ENCODE results near the gene LRRC42.

Gene LRRC42

GRCh38 chr1:53942127-53942957 is 3.8 kb upstream of the LRRC42 start:
- DNase-seq: no peak

GRCh38 chr1:53943090-53943489 is 3.1 kb upstream of the LRRC42 start:
- DNase-seq: no peak

DNA sequence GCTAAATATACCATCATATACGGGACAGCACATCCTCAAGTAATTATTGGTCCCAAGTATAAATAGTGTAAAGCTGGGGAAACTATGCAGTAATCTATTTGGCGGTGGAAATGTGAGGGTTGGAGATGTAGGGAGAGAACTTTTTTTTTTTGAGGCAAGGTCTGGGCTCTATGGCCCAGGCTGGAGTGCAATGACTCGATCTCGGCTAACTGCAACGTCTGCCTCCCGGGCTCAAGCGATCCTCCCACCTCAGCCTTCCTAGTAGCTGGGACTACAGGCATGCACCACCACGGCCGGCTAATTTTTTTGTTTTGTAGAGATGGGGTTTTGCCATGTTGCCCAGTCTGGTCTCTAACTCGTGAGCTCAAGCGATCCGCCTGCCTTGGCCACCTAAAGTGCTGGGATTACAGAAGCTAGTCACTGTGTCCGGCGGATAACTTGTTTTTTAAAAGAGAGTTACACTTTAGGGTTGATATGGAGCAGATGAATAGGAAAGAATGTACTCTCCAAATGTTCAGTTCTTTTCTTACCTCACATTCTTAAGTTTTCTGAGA is 2.6 kb upstream of the LRRC42 start:
- no peak for DNase-seq

DNA sequence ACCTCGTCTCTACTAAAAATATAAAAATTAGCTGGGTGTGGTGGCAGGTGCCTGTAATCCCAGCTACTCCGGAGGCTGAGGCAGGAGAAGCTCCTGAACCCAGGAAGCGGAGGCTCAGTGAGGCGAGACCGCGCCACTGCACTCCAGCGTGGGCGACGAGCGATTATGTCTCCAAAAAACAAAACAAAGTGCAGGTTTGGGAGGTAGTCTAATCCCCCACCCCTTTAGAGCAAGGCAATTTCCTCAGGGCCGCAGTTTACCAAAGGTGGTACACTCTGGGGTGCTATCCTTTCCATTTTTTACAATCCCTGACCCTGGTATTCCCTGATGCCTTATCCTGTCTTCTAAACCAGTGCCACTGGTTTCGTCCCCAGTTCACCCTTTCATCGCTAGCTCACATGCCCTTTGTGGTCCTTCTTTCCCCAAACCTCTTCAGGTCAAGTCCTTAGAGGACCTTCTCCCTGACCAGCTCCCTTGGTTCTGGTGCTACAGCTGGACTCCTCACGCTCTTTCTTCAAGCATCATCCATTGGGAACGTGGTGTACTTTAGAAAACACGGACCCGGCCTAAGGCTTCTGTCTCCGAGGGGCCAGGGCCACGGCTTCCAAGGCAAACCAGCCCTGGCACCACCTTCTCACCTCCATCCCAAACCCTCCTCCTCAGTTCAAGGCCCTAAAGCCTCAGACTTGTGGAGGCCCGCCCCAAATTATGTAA is 1.5 kb upstream of the LRRC42 start:
- DNase-seq: no peak

GRCh38 chr1:53945183-53945432 is 1.0 kb upstream of the LRRC42 start:
- no peak for DNase-seq

DNA sequence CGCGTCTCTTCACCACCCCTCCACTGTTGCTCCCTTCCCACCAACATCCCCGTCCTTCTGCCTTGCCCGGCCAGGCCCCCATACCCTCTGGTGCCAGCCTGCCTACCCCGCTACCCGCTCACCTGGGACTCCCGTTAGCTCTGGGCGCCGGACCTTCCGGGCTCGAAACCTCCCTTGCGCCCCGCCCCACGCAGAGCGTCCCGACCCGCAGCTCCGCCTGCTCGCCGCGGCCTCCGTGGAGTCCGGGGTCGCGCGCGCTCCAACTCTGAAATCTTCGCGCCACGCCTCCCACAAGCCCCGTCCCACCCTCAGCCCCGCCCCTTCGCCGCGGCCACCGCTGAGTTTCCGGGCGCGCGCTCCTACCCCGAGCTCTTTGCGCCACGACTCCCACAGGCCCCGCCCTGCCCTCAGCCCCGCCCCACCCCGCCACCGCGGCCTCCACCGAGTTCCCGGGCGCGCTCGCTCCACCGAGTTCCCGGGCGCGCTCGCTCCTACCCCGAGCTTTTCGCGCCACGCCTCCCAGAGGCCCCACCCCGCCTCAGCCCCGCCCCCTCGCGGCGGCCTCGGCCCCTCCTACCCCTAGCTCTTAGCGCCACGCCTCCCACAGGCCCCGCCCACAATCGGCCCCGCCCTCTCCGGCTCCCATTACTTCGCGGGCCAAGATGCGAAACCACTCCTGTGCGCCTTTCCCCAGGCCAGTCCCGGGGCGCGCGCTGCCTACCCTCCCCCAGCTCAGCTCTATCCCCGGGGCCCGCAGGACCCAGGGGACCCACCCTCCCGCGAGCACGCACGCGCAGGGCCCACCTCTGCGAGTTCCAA is 508 bp upstream of the LRRC42 start, which contains the start of gene IFT25:
TSS of gene IFT25 (minus strand) at position 267 of the 819 bp plus-strand sequence. CDS start 5,617 bp downstream, outside the sequence.
- DNase-seq: peak; percentile 98

DNA sequence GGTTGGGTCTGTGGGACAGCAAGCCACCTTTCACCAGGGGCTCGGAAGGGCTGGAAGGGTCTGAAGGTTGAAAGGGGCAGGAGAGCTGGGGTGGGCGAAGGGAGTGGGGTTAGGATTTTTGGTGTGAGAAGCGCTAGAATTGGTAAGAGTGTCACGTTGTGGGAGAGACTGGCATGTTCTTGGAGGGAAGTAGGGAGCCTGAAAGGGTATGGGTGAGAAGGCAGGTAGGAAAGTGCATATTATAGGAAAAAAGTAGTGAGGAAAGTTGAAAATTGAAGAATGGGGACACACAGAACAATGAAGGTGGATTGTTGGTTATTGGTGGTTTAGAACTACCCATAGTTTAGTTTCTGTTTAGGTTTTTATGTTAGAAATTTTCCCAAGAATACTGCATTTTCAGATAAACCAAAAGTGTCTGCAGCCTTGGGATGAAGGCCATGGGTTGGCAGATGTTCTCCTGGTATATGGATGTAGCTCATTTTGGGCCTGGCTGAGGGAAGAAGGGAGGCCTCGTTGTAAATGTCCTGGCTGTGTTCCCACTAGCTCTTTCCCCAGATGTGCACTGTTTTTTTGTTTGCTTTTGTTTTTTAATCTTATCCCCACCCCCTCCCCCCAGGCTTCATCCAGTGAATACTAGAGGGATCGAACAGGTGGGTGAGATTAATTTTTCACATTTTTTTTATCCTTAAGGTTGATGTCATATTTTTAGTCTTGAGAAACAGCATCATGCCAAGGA is 1.2 kb downstream of the LRRC42 start:
- no peak for DNase-seq

DNA sequence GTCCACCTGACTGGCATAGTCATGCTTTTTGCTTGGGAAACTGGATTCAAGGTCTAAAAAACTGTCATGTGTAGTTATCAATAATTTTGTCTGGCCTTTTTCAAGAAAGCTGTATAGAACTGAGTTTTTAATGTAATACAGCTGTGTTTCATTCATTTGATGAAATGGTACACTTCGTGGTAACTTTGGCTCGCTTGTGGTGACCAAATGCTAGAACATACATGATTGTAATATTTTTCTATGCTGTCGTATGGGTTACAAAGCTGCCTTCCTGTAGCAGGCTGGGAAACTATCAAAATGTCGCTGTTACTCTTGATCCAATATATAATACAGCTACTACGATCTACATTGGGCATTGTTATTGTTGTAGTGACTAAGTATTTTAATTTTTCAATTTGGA is 2.1 kb downstream of the LRRC42 start:
- no peak for DNase-seq

DNA sequence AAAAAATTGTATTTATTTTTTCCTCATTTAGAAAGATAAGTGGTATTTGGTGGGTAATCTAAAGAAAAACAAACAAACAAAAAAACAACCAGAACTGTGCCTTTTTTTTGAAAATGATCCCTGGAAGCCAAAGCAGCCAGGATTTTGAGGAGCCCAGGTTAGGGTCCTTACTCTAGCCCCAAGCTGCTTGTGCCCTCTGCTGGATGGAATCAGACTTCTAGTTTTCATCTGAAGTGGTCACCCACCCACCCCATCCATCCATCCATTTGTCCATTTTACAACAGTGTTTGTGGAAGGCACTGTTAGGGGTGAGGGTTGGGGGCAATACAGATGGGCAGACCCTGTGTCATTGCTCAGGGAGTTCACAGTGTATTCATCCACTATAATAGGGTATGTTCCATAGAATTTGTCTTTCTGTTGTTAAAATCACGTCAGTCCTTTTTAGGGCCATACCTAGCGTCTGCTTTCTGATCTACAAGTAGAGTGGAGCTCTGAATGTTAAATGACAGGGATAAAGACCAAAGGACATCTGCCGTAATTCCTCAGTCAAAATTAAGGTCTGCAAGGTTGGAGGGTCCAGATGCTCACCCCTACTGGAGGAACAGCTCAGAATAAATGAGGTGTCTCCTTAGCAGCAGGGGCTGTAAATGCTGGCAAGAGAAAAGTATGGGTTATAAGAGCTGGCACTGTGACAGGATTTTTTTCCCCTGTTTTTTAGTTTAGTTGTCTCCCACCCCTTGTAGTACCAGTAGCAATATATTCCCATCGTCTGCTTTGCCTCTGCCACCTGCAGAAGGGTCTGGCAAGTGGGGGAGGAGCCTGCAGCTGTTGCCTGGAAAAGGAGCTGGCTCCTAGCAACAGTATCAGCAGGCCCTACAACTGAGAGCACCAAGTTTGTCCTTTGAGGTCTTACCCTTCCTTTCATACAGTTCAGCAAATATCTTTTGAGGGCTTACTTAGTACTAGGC is 3.2 kb downstream of the LRRC42 start:
- no peak for DNase-seq

DNA sequence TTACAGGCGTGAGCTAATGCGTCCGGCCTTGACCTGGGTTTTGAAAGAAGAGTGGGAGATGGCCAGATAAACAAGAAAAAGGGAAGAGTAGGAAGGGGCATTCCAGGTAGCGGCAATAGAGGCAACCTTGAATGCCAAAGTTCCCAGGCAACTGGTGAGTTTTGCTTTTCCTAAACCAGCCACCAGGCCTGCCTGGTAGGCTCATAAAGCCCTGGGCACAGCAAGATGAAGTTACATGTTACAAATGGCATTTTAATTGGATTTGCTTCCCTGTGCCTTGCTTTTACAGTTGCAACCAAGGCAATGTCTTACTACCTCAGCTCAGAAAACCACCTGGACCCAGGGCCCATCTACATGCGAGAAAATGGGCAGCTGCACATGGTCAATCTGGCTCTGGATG is 5.5 kb downstream of the LRRC42 start:
- no peak for DNase-seq

- no peak for DNase-seq
These were observed 8.0 kb downstream of the LRRC42 start for GRCh38 chr1:53954128-53954527.

- DNase-seq: no peak
These were observed 10.4 kb downstream of the LRRC42 start for GRCh38 chr1:53956308-53957168.

- DNase-seq: no peak
These were observed 11.2 kb downstream of the LRRC42 start for GRCh38 chr1:53957194-53957818.

DNA sequence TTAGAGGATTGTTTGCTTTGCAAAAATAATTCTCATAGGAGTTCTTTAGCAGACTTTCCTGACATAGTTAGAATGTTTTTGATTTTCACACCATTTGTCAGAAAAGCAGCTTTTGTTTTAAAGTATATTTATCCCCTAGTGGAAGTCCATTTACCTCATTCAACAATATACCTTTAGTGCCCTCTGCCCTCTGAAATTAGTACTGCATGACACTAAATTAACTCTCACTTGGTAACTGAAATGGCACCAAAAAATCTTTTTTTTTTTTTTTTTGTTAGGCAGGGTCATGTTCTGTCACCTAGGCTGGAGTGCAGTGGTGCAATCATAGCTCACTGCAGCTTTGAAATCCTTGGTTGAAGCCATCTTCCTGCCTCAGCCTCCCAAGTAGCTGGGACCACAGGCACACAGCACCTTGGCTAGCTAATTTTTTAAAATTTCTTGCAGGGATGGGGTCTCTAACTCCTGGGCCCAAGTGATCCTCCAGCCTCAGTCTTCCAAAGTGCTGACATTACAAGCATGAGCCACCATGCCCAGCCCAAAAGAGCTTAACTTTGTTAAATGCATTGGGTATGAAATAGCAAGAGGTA is 13.6 kb downstream of the LRRC42 start:
- peak; percentile 24 for DNase-seq

GRCh38 chr1:53962395-53962794 is 16.2 kb downstream of the LRRC42 start:
- no peak for DNase-seq

DNA sequence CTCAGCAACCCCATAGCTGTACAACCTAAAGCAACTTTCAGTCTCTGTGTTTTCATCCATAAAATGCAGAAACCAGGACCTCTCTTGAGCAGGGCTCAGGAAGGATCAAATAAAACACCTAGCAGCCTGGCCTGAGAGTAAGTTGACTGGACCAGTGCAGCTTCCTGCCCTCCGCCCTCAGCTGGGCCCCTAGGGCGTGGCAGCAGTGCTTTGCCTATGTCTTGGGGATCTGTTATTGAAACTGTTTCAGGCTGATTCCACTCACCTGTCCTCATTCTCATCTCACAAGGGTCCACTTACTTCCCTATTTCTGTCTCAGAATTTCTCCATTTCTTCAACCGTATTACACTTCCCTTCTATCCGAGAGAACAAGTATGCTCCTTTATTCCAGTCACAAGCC is 17.3 kb downstream of the LRRC42 start:
- no peak for DNase-seq

GRCh38 chr1:53964109-53964508 is 18.0 kb downstream of the LRRC42 start:
- no peak for DNase-seq

DNA sequence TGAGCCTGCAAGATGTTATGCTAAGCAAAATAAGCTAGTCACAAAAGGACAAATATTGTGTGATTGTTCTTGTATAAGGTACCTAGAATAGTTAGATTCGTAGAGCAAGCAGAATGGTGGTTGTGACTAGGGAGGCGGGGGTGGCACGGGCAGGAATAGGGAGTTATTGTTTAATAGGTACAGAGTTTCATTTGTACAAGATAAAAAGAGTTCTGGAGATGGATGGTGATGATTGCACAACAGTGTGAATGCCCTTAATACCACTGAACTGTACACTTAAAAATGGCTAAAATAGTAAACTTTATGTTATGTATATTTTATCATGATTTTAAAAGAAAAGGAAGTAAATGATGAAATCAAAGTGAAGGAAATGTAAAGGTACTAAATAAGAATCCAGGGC is 20.6 kb downstream of the LRRC42 start:
- DNase-seq: no peak

DNA sequence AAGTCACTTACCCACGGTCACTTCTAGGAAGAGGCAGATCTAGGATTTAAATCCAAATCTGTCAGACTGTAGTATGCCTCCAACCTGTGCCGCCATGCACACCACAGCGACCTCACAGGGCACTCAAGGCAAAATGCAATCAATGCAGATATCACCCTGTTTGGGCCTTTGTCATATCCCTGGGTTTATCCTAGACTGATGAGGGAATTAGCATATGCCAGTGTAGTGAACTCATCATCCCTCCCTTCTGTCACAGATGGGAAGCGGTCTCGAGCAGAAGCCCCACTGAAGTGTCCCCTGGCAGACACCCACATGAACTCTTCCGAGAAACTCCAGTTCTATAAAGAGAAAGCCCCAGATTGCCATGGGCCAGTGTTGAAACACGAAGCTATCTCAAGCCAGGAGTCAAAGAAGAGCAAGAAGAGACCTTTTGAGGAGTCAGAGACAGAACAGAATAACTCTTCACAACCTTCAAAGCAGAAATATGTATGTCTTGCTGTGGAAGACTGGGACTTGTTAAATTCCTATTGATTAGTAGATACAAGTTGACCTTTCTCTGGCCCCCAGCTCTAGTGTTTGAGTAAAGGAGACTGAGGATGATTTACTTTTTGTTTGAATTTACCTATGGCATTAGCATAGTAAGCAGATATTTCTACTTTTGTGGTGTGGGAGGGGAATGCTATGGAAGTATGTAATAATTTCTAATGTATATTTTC is 21.4 kb downstream of the LRRC42 start:
- DNase-seq: no peak
